ENCODE data around the gene TMEM214. TPM values are rescaled to one million over a fixed set of nuclear protein-coding genes. Genes with fewer than 3 reads are reported as not detected.
"Not testable (repeated sequence)": the region's sequence is repeated elsewhere in the genome, so short reads cannot be mapped to it uniquely, and the experiment has no call there.

The TMEM214 gene
- total and polyA plus RNA-seq, 2 donors from 2014 or later: 50.5 to 74.8 TPM

GRCh38 chr2:27074738-27075565 lies 42.2 kb downstream of the TMEM214 start:
- no peak overlapping the region for H3K9ac ChIP-seq (ENCODE audit: low read length in 3 of 3)
- intact Hi-C loops (cut with DNase I): no loop called here
- no peak overlapping the region for H3K4me3 ChIP-seq (ENCODE audit: low read length in 3 of 3)
- peaks cover 8 to 14% (median 9%) of the 10 kb centered on the region in 3 donors for H3K4me1 ChIP-seq (ENCODE audit: control insufficient read depth in 2 of 3, insufficient read depth in 2 of 3, low read depth in 1 of 3, low read length in 3 of 3)
- H3K27me3 ChIP-seq (ENCODE audit: control insufficient read depth, insufficient read depth, low read length): no peaks in the 10 kb centered on the region
- DNase-seq (peak in 2 of 5 donors; percentile 44 to 62), FAIRE-seq (no peak)
- TF ChIP-seq CTCF (IDR thresholded peaks at IDR 0.05; ENCODE audit: borderline replicate concordance, extremely low read depth, insufficient read depth): no peak
- no peaks in the 10 kb centered on the region for H3K9me3 ChIP-seq (ENCODE audit: control insufficient read depth in 2 of 3, insufficient read depth in 1 of 3, low read length in 3 of 3)
- H3K27ac ChIP-seq (ENCODE audit: low read depth in 2 of 2, low read length in 2 of 2): no peak overlapping the region
- no peaks in the 10 kb centered on the region for H3K36me3 ChIP-seq (ENCODE audit: control insufficient read depth in 2 of 3, insufficient read depth in 3 of 3, low read length in 3 of 3)

- intact Hi-C loops (cut with DNase I); H3K9me3 ChIP-seq (ENCODE audit: control insufficient read depth in 2 of 3, insufficient read depth in 1 of 3, low read length in 3 of 3); H3K36me3 ChIP-seq (ENCODE audit: control insufficient read depth in 2 of 3, insufficient read depth in 3 of 3, low read length in 3 of 3); H3K27me3 ChIP-seq (ENCODE audit: control insufficient read depth, insufficient read depth, low read length); H3K27ac ChIP-seq (ENCODE audit: low read depth in 2 of 2, low read length in 2 of 2); FAIRE-seq; H3K9ac ChIP-seq (ENCODE audit: low read length in 3 of 3); H3K4me3 ChIP-seq (ENCODE audit: low read length in 3 of 3); DNase-seq: not testable (repeated sequence)
- peaks cover 3 to 11% (median 9%) of the 10 kb centered on the region in 3 donors for H3K4me1 ChIP-seq (ENCODE audit: control insufficient read depth in 2 of 3, insufficient read depth in 2 of 3, low read depth in 1 of 3, low read length in 3 of 3)
Observed at GRCh38 chr2:27075566-27075871, 42.8 kb downstream of the TMEM214 start.

GRCh38 chr2:27076323-27076722 lies 43.6 kb downstream of the TMEM214 start:
- FAIRE-seq (no peak), DNase-seq (no peak)
- intact Hi-C loops (cut with DNase I): no loop called here
- Histone ChIP-seq H3K9ac (ENCODE audit: low read length in 3 of 3) (no peak overlapping the region), H3K9me3 (ENCODE audit: control insufficient read depth in 2 of 3, insufficient read depth in 1 of 3, low read length in 3 of 3) (no peaks in the 10 kb centered on the region), H3K4me3 (ENCODE audit: low read length in 3 of 3) (no peak overlapping the region), H3K27me3 (ENCODE audit: control insufficient read depth, insufficient read depth, low read length) (no peaks in the 10 kb centered on the region), H3K36me3 (ENCODE audit: control insufficient read depth in 2 of 3, insufficient read depth in 3 of 3, low read length in 3 of 3) (no peaks in the 10 kb centered on the region), H3K4me1 (ENCODE audit: control insufficient read depth in 2 of 3, insufficient read depth in 2 of 3, low read depth in 1 of 3, low read length in 3 of 3) (peaks cover 0 to 15% (median 9%) of the 10 kb centered on the region in 3 donors), H3K27ac (ENCODE audit: low read depth in 2 of 2, low read length in 2 of 2) (peak overlapping the region in 1 of 2 donors; percentile 29)
- no peak for TF ChIP-seq CTCF (IDR thresholded peaks at IDR 0.05; ENCODE audit: borderline replicate concordance, extremely low read depth, insufficient read depth)

- peaks cover 0 to 18% (median 9%) of the 10 kb centered on the region in 3 donors for H3K4me1 ChIP-seq (ENCODE audit: control insufficient read depth in 2 of 3, insufficient read depth in 2 of 3, low read depth in 1 of 3, low read length in 3 of 3)
- FAIRE-seq (no peak), DNase-seq (no peak)
- peak overlapping the region in 1 of 2 donors; percentile 22 for H3K27ac ChIP-seq (ENCODE audit: low read depth in 2 of 2, low read length in 2 of 2)
- H3K9ac ChIP-seq (ENCODE audit: low read length in 3 of 3): no peak overlapping the region
- intact Hi-C loops (cut with DNase I): no loop called here
- H3K27me3 ChIP-seq (ENCODE audit: control insufficient read depth, insufficient read depth, low read length): no peaks in the 10 kb centered on the region
- H3K9me3 ChIP-seq (ENCODE audit: control insufficient read depth in 2 of 3, insufficient read depth in 1 of 3, low read length in 3 of 3): no peaks in the 10 kb centered on the region
- no peaks in the 10 kb centered on the region for H3K36me3 ChIP-seq (ENCODE audit: control insufficient read depth in 2 of 3, insufficient read depth in 3 of 3, low read length in 3 of 3)
- no peak for TF ChIP-seq CTCF (IDR thresholded peaks at IDR 0.05; ENCODE audit: borderline replicate concordance, extremely low read depth, insufficient read depth)
- no peak overlapping the region for H3K4me3 ChIP-seq (ENCODE audit: low read length in 3 of 3)
Observed at GRCh38 chr2:27077231-27077630, 44.5 kb downstream of the TMEM214 start.
